Osteocyte (in vitro differentiated cells): Measurements from ENCODE around the gene TNFAIP3. TPM values are rescaled to one million over a fixed set of nuclear protein-coding genes. Genes with fewer than 3 reads are reported as not detected.

Experiments
- DNase-seq: peaks from one replicate; pipeline ENCODE4 v3.0.0; 2021; ENCODE audit warnings: mixed read lengths; ENCODE audit not compliant: unreplicated experiment; ENCODE audit errors: extremely low spot score
- H3K27ac Mint-ChIP-seq: one replicate; pipeline ENCODE4 v1.8.0; 2021; ENCODE audit warnings: mild to moderate bottlenecking, mixed read lengths; ENCODE audit not compliant: unreplicated experiment
- H3K27me3 Mint-ChIP-seq: one replicate; pipeline ENCODE4 v1.8.0; 2021; ENCODE audit warnings: mixed read lengths; ENCODE audit not compliant: unreplicated experiment
- H3K36me3 Mint-ChIP-seq: one replicate; pipeline ENCODE4 v1.8.0; 2021; ENCODE audit warnings: mixed read lengths; ENCODE audit not compliant: unreplicated experiment
- H3K4me1 Mint-ChIP-seq: one replicate; pipeline ENCODE4 v1.8.0; 2021; ENCODE audit warnings: mixed read lengths; ENCODE audit not compliant: unreplicated experiment
- H3K4me3 Mint-ChIP-seq: one replicate; pipeline ENCODE4 v1.8.0; 2021; ENCODE audit warnings: mild to moderate bottlenecking, moderate library complexity, mixed read lengths; ENCODE audit not compliant: unreplicated experiment
- H3K9me3 Mint-ChIP-seq: one replicate; pipeline ENCODE4 v1.8.0; 2021; ENCODE audit warnings: mixed read lengths; ENCODE audit not compliant: unreplicated experiment
- total RNA-seq: library from RNA; stranded (reverse); gene quantifications from 2 replicates; pipeline ENCODE4 v1.2.1, GENCODE V29; 2021
- TF ChIP-seq, protein P1 (sequence below): fragments of 200-600 bp; sonication (generic); IDR thresholded peaks from 2 replicates; pipeline ENCODE4 v1.5.0; 2021; ENCODE audit warnings: antibody characterized with exemption, mild to moderate bottlenecking, moderate library complexity

TNFAIP3 gene
- total RNA-seq, 1 donor from 2014 or later = 12.0 TPM

DNA sequence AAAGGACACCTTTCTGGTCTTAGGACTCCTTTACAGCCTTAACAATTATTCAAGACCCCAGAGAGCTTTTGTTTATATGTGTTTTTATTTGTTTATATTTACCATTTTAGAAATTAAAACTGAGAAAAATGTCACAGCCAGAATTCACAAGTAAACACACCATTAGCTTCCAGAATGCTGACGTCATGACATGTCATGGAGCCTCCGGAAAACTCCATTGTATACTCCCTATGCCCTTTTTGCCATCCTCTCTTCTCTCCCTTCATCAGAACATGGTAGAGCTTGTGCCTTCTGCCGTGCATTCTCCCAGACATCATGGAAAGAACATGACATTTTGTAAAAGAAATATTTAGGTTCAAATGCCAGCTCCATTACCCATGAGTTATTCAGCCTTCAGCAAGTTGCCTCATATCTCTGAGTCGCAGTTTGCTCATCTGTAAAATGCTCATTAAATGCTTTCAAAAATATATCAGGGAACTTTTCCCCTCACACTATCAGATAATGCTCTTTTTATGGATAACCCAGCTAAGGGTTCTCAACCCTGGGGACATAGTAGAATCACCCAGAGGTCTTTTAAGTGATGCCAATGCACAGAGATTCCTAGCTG lies 27.8 kb downstream of the TNFAIP3 start:
- H3K4me3 Mint-ChIP-seq = no peak overlapping the region
- TF ChIP-seq, protein P1, sequence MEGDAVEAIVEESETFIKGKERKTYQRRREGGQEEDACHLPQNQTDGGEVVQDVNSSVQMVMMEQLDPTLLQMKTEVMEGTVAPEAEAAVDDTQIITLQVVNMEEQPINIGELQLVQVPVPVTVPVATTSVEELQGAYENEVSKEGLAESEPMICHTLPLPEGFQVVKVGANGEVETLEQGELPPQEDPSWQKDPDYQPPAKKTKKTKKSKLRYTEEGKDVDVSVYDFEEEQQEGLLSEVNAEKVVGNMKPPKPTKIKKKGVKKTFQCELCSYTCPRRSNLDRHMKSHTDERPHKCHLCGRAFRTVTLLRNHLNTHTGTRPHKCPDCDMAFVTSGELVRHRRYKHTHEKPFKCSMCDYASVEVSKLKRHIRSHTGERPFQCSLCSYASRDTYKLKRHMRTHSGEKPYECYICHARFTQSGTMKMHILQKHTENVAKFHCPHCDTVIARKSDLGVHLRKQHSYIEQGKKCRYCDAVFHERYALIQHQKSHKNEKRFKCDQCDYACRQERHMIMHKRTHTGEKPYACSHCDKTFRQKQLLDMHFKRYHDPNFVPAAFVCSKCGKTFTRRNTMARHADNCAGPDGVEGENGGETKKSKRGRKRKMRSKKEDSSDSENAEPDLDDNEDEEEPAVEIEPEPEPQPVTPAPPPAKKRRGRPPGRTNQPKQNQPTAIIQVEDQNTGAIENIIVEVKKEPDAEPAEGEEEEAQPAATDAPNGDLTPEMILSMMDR = no peak
- H3K9me3 Mint-ChIP-seq = peaks cover 3% of the 10 kb centered on the region
- peaks cover 20% of the 10 kb centered on the region for H3K4me1 Mint-ChIP-seq
- DNase-seq = no peak
- H3K36me3 Mint-ChIP-seq = no peaks in the 10 kb centered on the region
- no peaks in the 10 kb centered on the region for H3K27me3 Mint-ChIP-seq
- no peak overlapping the region for H3K27ac Mint-ChIP-seq

DNA sequence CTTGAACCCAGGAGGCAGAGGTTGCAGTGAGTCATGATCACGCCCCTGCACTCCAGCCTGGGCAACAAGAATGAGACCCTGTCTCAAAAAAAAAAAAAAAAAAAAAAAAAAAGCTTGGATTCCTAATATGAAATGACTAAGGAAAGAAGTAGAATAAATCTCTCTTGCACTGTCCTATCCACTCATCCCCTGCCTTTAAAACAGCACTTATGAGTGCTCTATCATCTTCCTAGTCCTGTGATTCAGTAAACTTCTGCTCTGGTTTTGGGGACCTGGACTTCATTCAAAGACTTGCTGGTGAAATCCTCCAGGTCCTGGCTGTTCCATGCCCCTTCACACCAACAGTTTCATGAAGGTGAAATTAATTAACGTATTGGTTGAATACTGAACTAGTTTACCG lies 29.6 kb downstream of the TNFAIP3 start:
- no peak for DNase-seq
- TF ChIP-seq, protein P1 = no peak
- H3K4me1 Mint-ChIP-seq = peaks cover 20% of the 10 kb centered on the region
- H3K4me3 Mint-ChIP-seq = no peak overlapping the region
- H3K27ac Mint-ChIP-seq = no peak overlapping the region
- H3K36me3 Mint-ChIP-seq = no peaks in the 10 kb centered on the region
- H3K9me3 Mint-ChIP-seq = no peaks in the 10 kb centered on the region
- H3K27me3 Mint-ChIP-seq = no peaks in the 10 kb centered on the region

DNA sequence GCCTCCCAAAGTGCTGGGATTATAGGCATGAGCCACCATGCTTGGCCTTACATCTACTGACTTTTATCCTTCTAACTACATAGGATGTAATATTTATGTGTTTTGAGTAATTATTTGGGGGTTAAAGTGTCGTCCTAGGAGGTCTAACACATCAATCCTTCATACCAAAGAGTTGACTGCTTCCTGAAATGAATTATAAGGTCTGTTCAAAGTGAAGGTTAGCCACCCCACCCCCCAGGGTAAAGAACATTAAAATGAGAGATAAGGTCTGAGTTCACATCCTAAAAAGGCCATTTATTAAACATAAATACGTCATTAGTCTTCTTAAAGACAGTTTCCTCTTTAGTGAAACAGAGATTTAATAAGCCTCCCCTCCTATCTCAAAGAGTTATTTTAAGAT lies 33.8 kb downstream of the TNFAIP3 start:
- H3K4me1 Mint-ChIP-seq = peaks cover 4% of the 10 kb centered on the region
- no peaks in the 10 kb centered on the region for H3K27me3 Mint-ChIP-seq
- H3K9me3 Mint-ChIP-seq = no peaks in the 10 kb centered on the region
- H3K36me3 Mint-ChIP-seq = no peaks in the 10 kb centered on the region
- TF ChIP-seq, protein P1 = no peak
- no peak for DNase-seq
- H3K4me3 Mint-ChIP-seq = no peak overlapping the region
- no peak overlapping the region for H3K27ac Mint-ChIP-seq

DNA sequence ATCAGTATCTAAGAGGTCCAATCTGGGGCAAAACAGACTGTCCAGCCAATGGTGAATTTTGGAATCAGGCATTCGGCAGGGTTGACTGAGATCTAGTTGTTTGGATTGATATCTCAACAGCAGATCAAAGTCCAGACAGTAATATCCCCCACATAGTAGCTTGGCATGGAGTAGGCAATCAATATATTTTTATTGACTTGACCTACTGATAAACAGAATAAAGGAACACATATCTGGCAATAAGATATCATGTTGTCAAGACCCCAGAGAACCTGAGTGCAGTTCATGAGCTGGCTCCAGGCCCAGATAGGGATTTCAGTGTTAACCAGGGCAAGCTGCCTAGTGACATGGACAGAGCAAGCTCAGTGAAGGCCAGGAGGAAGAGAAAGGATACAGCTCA lies 34.4 kb downstream of the TNFAIP3 start:
- DNase-seq = no peak
- no peak overlapping the region for H3K4me3 Mint-ChIP-seq
- H3K27ac Mint-ChIP-seq = no peak overlapping the region
- H3K27me3 Mint-ChIP-seq = no peaks in the 10 kb centered on the region
- TF ChIP-seq, protein P1 = no peak
- no peaks in the 10 kb centered on the region for H3K36me3 Mint-ChIP-seq
- peaks cover 4% of the 10 kb centered on the region for H3K4me1 Mint-ChIP-seq
- H3K9me3 Mint-ChIP-seq = no peaks in the 10 kb centered on the region

DNA sequence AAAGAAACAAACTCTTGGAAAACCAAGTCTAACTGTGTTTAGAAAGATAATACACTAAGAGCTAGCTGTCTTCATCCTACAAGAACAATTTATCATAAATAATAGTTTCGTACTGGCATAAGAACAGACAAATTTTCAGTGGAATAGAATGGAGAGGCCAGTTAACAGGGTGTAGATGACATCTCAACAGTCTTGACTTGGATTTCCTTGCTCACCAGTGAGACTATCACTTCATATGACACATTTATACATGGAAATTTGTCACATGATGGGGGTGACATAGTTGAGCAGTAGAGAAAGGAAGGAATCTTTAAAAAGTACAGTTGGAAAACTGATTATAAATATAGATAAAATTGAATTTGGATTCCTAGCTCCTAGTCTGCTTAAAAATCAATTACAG lies 35.6 kb downstream of the TNFAIP3 start:
- no peak overlapping the region for H3K27ac Mint-ChIP-seq
- H3K4me1 Mint-ChIP-seq = peaks cover 4% of the 10 kb centered on the region
- no peak for DNase-seq
- H3K27me3 Mint-ChIP-seq = no peaks in the 10 kb centered on the region
- H3K36me3 Mint-ChIP-seq = no peaks in the 10 kb centered on the region
- TF ChIP-seq, protein P1 = no peak
- no peak overlapping the region for H3K4me3 Mint-ChIP-seq
- H3K9me3 Mint-ChIP-seq = no peaks in the 10 kb centered on the region
